ENCODE data around the gene CHRM5. TPM values are rescaled to one million over a fixed set of nuclear protein-coding genes. Genes with fewer than 3 reads are reported as not detected.
A peak's percentile ranks its signal among the peaks of the same experiment; 100 is the strongest.

Gene CHRM5
- total RNA-seq, 1 experiment from 2014 or later = not detected

DNA sequence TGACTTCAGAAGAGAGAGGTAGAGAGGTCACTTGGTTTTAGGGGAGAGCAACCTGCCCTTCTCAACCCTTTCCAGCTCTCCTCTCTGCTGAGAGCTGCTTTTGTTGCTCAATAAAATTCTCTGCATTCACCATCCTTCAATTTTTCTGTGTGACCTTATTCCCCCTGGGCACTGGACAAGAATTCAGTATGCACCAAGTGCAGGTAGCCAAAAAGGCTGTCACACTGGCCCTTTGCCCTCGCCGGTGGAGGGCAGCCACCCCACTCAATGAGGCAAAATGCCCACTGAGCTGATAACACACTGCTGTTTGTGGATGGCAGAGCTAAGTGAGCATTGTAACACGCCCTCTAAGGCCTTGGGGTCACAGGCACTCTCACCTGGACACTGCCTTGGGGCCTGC lies 146.4 kb downstream of the CHRM5 start:
- Histone ChIP-seq H3K27me3 (no peaks in the 10 kb centered on the region), H3K4me1 (peaks cover 2% of the 10 kb centered on the region), H3K27ac (no peak overlapping the region), H3K9me3 (replicated peaks) (no peaks in the 10 kb centered on the region), H3K4me3 (no peak overlapping the region), H3K36me3 (no peaks in the 10 kb centered on the region)
- no peak for DNase-seq

DNA sequence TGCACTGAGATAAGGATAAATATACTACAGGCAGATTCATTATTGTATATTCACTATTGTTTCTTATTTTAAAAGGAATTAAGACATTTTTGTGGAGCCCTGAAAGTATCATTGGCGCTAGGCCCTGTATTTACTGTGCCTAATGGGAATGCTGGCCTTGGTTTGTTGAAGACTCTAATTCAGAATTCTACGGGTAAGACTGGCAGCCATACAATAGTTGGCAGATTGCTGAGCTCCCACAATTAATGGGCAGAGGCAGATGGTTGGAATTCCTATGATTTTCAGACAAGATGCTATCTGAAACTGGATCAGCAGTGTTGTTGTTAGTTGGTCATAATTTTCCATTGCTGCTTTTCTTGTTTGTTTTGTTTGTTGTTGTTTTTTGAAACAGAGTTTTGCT lies 148.3 kb downstream of the CHRM5 start:
- Histone ChIP-seq H3K27ac (no peak overlapping the region), H3K4me3 (no peak overlapping the region), H3K36me3 (no peaks in the 10 kb centered on the region), H3K4me1 (peaks cover 2% of the 10 kb centered on the region), H3K9me3 (replicated peaks) (no peaks in the 10 kb centered on the region), H3K27me3 (no peaks in the 10 kb centered on the region)
- peak; percentile 17 to 31 for DNase-seq

Other genes with a start within 250 kb of the CHRM5 start
- gene AVEN, start 70.7 kb downstream of the CHRM5 start, total RNA-seq (2014; rRNA removed; shearing (Covaris generic)) = 16.8 and 18.2 TPM in 2 replicates
- gene EMC7, start 133.4 kb downstream of the CHRM5 start, total RNA-seq (2014; rRNA removed; shearing (Covaris generic)) = 32.5 and 33.4 TPM in 2 replicates
- 1.9 and 2.5 TPM in 2 replicates for gene PGBD4, start 133.6 kb downstream of the CHRM5 start, total RNA-seq (2014; rRNA removed; shearing (Covaris generic))
- gene KATNBL1, start 241.6 kb downstream of the CHRM5 start, total RNA-seq (2014; rRNA removed; shearing (Covaris generic)) = 35.5 and 37.4 TPM in 2 replicates

Measured in SJCRH30 (cell line).